Prostate gland (tissue), 2 donors: Measurements from ENCODE around the gene TMEM186. TPM values are rescaled to one million over a fixed set of nuclear protein-coding genes. Genes with fewer than 3 reads are reported as not detected.

Experiments
- DNase-seq: peaks from one replicate; pipeline ENCODE4 v3.0.0-alpha.2; 2019; ENCODE audit warnings: low spot score
- H3K27ac ChIP-seq, 2 donors: fragments of 200-600 bp; sonication (generic); 2 replicates each; pipeline ENCODE4 v1.5.1; 2017 to 2019
- H3K27me3 ChIP-seq: fragments of 200-600 bp; sonication (generic); replicated peaks from 2 replicates; pipeline ENCODE4 v1.5.1; 2019; ENCODE audit not compliant: insufficient read depth
- H3K36me3 ChIP-seq, 2 donors: fragments of 200-600 bp; sonication (generic); 1 replicate in 1 of 2; 2 replicates in 1 of 2; pipeline versions ENCODE4 v1.5.1 to v1.8.1; 2017 to 2019
- H3K4me1 ChIP-seq: fragments of 200-600 bp; sonication (generic); replicated peaks from 2 replicates; pipeline ENCODE4 v1.5.1; 2019
- H3K4me3 ChIP-seq, 2 donors: fragments of 200-600 bp; sonication (generic); 2 replicates each; pipeline ENCODE4 v1.5.1; 2017 to 2019
- H3K9me3 ChIP-seq: fragments of 200-600 bp; sonication (generic); 2 replicates; pipeline ENCODE4 v1.5.1; 2017
- POLR2A ChIP-seq: fragments of 450-650 bp; IDR thresholded peaks from one replicate; pipeline ENCODE4 v1.6.1; 2016; ENCODE audit warnings: antibody characterized with exemption, mild to moderate bottlenecking
- POLR2AphosphoS5 ChIP-seq: sonication (generic); formaldehyde crosslinking; IDR thresholded peaks from one replicate; pipeline ENCODE4 v1.6.1; 2017; ENCODE audit warnings: antibody characterized with exemption
- WGBS: methylation state at CpG from one replicate; pipeline ENCODE4 v1.1.5; 2018; 5-methylcytosine and 5-hydroxymethylcytosine counted together
- intact Hi-C: fragments of 100-400 bp; cut with DNase I; formaldehyde crosslinking; loops from one replicate; pipeline ENCODE4 v1.14.2; 2022
- total RNA-seq, 2 donors: library from RNA; depleted of rRNA; stranded (reverse); fragments of >200 nt; gene quantifications; one replicate each; pipeline ENCODE4 v1.1.0, GENCODE V29; 2016
- TF ChIP-seq, protein P1 (sequence below), 4 experiments: fragments of 200-600 bp in 2 of 4; fragments of 450-650 bp in 2 of 4; sonication (generic) in 2 of 4; IDR thresholded peaks; 1 replicate in 3 of 4; 2 replicates in 1 of 4; pipeline ENCODE4 v1.5.1; 2016 to 2019; ENCODE audit warnings: antibody characterized with exemption in 4 of 4, mild to moderate bottlenecking in 2 of 4, moderate library complexity in 2 of 4

TMEM186 gene
- total RNA-seq, 2 donors from 2014 or later = 7.2 to 10.1 TPM

GRCh38 chr16:8812162-8812843 is 14.9 kb upstream of the TMEM186 start:
- Histone ChIP-seq H3K36me3 (peaks cover 4 to 27% of the 10 kb centered on the region in 2 donors), H3K4me3 (no peak overlapping the region), H3K4me1 (no peaks in the 10 kb centered on the region), H3K9me3 (no peaks in the 10 kb centered on the region), H3K27ac (no peak overlapping the region), H3K27me3 (no peaks in the 10 kb centered on the region)
- DNase-seq = no peak
- intact Hi-C loops = no loop called here
- 54% methylated on average over 12 of the region's 12 CpGs for WGBS
- no peak for TF ChIP-seq POLR2A
- no peak for TF ChIP-seq POLR2AphosphoS5
- TF ChIP-seq, protein P1, sequence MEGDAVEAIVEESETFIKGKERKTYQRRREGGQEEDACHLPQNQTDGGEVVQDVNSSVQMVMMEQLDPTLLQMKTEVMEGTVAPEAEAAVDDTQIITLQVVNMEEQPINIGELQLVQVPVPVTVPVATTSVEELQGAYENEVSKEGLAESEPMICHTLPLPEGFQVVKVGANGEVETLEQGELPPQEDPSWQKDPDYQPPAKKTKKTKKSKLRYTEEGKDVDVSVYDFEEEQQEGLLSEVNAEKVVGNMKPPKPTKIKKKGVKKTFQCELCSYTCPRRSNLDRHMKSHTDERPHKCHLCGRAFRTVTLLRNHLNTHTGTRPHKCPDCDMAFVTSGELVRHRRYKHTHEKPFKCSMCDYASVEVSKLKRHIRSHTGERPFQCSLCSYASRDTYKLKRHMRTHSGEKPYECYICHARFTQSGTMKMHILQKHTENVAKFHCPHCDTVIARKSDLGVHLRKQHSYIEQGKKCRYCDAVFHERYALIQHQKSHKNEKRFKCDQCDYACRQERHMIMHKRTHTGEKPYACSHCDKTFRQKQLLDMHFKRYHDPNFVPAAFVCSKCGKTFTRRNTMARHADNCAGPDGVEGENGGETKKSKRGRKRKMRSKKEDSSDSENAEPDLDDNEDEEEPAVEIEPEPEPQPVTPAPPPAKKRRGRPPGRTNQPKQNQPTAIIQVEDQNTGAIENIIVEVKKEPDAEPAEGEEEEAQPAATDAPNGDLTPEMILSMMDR (IDR thresholded peaks at IDR 0.05) = no peak

DNA sequence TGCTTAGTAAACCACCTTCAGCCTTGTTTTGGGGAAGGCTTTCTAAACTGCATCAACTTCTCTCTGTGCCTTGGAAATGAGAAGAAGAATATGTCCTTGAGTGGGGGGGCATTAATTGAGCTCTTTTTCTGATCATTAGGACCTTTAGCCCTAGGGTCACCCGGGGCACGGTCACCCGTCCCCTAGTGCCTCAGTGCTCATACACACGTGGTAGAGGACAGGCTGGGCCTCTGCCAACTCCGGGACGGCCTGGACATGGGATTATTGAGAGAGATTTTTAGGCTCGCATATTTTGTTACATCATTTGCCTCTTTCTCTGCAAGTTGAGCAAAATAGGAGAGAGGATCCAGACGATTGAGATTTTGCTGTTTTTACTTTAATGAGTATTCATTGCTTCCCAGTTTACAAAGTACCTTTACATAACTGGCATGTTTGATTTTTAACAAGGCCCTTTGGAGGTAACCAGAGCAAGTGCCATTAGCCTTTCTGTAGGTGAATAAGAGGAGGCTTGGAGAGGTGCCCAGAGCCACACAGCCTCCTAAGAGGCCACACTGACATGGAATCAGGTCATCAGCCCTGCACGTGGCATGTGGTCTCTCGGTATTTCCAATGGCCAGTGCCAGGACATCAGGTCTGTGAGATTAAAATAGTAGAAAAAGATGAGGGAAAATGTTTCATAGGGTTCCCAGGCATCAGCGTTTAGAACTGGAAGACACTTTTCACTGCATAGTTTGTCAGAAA is 11.3 kb upstream of the TMEM186 start:
- no peak overlapping the region for H3K4me3 ChIP-seq
- no peaks in the 10 kb centered on the region for H3K9me3 ChIP-seq
- no peaks in the 10 kb centered on the region for H3K4me1 ChIP-seq
- no peak for DNase-seq
- intact Hi-C loops = no loop called here
- peaks cover 4 to 27% of the 10 kb centered on the region in 2 donors for H3K36me3 ChIP-seq
- no peaks in the 10 kb centered on the region for H3K27me3 ChIP-seq
- TF ChIP-seq, protein P1 (IDR thresholded peaks at IDR 0.05) = no peak
- TF ChIP-seq POLR2A (no peak), POLR2AphosphoS5 (no peak)
- 82% methylated on average over 11 of the region's 11 CpGs for WGBS
- no peak overlapping the region for H3K27ac ChIP-seq

DNA sequence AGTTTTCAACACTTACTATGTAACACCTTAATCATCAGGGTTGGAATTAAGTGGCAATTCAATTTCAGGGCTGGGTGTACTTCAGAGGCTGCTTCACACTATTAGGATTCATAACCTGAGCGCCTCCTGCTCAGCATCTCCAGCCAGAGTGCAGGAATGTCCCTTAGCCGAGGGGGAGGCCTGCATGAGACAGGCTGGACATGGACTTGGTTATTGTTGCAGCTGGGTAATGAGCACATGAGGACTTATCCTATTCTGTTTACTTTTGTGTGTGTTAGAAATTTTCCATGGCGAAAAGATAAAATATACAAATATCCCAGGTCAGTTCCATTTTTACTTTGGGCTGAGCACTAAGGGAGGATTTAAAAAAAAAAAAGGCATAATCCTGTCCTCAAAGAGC is 10.6 kb upstream of the TMEM186 start:
- no peak for TF ChIP-seq POLR2A
- no peak for TF ChIP-seq POLR2AphosphoS5
- TF ChIP-seq, protein P1 (IDR thresholded peaks at IDR 0.05) = no peak
- Histone ChIP-seq H3K9me3 (no peaks in the 10 kb centered on the region), H3K4me3 (no peak overlapping the region), H3K27ac (no peak overlapping the region), H3K27me3 (no peaks in the 10 kb centered on the region), H3K4me1 (no peaks in the 10 kb centered on the region), H3K36me3 (peaks cover 9 to 23% of the 10 kb centered on the region in 2 donors)
- 90% methylated on average over 3 of the region's 3 CpGs for WGBS
- intact Hi-C loops = no loop called here
- DNase-seq = no peak

GRCh38 chr16:8807189-8807588 is 9.8 kb upstream of the TMEM186 start:
- intact Hi-C loops = no loop called here

More at GRCh38 chr16:8807189-8807588, 9.8 kb upstream of the TMEM186 start:
- DNase-seq = no peak
- Histone ChIP-seq H3K9me3 (no peaks in the 10 kb centered on the region), H3K4me3 (no peak overlapping the region), H3K4me1 (no peaks in the 10 kb centered on the region), H3K27ac (no peak overlapping the region), H3K36me3 (peaks cover 12 to 17% of the 10 kb centered on the region in 2 donors), H3K27me3 (no peaks in the 10 kb centered on the region)
- TF ChIP-seq POLR2A (no peak), POLR2AphosphoS5 (no peak)
- TF ChIP-seq, protein P1 (IDR thresholded peaks at IDR 0.05) = no peak
- 96% methylated on average over 5 of the region's 5 CpGs for WGBS
